ENCODE results near the gene SELENBP1. TPM values are rescaled to one million over a fixed set of nuclear protein-coding genes. Genes with fewer than 3 reads are reported as not detected.
A peak's percentile ranks its signal among the peaks of the same experiment; 100 is the strongest.

Gene SELENBP1
- 76.1 and 163 TPM in 2 replicates for total RNA-seq (2011; cell fraction: chromatin; rRNA removed; ENCODE audit: low replicate concordance)
- total RNA-seq (2011; cell fraction: nucleolus; rRNA removed): 110 and 113 TPM in 2 replicates
- 76.5 and 80.5 TPM in 2 replicates for total RNA-seq (2011; cell fraction: nucleoplasm; rRNA removed)
- 40.7 and 62.2 TPM in 2 replicates for total RNA-seq (2014; rRNA removed)
- 18.9 and 28.3 TPM in 2 replicates for total RNA-seq (2014; rRNA removed; fragmentation: Illumina TruSeq; extraction: Trizol)
- 25.8 and 25.9 TPM in 2 replicates for total RNA-seq (2015; rRNA removed; fragmentation: Illumina TruSeq; extraction: Trizol)
- 41.9 and 42.9 TPM in 2 replicates for total RNA-seq (2021)
- 30.2 and 53.7 TPM in 2 replicates for polyA plus RNA-seq (2011; rRNA removed)
- polyA plus RNA-seq (2011; cell fraction: cytosol; rRNA removed): 28.6 and 82.9 TPM in 2 replicates
- polyA plus RNA-seq (2011; cell fraction: nucleus; rRNA removed): 144 and 349 TPM in 2 replicates
- 52.3 and 57.9 TPM in 2 replicates for polyA plus RNA-seq (2012)
- 45.0 and 45.3 TPM in 2 replicates for polyA plus RNA-seq (2014; fragmentation: Illumina TruSeq; extraction: Trizol)
- polyA plus RNA-seq (2014; fragmentation: Nextera tagmentation; extraction: Ambion mirVana): 10 to 100 TPM; 52.1 to 81.2 TPM
- 47.1 and 50.8 TPM in 2 replicates for polyA plus RNA-seq (2014; rRNA removed)
- polyA minus RNA-seq (2011; rRNA and poly(A)+ RNA removed): 15.3 and 44.9 TPM in 2 replicates
- polyA minus RNA-seq (2011; cell fraction: cytosol; rRNA and poly(A)+ RNA removed): 26.6 and 29.5 TPM in 2 replicates
- polyA minus RNA-seq (2011; cell fraction: nucleus; rRNA and poly(A)+ RNA removed): 16.6 and 24.6 TPM in 2 replicates
- percentile 66 among the genes with signal in this experiment for Bru-seq, nascent RNA
- BruChase-seq, experiment 1, labeled RNA remaining after a 2-hour chase: percentile 52 among the genes with signal in this experiment
- percentile 56 among the genes with signal in this experiment for BruChase-seq, experiment 2, labeled RNA remaining after a 6-hour chase
- long read RNA-seq, experiment 1, transcript SELENBP1-201 (12 exons, 1,752 nt): major isoform, 78 of 138 reads
- long read RNA-seq, experiment 1, partial matches to known transcripts: 32 of 138 reads
- long read RNA-seq, experiment 1, other reads (novel, unspliced or antisense): 14 of 138 reads
- long read RNA-seq, experiment 2, transcript SELENBP1-201 (12 exons, 1,752 nt): major isoform, 22 of 46 reads
- long read RNA-seq, experiment 2, partial matches to known transcripts: 8 of 46 reads
- long read RNA-seq, experiment 2, other reads (novel, unspliced or antisense): 9 of 46 reads
- long read RNA-seq, experiment 3, transcript SELENBP1-201 (12 exons, 1,752 nt): major isoform, 41 of 63 reads
- long read RNA-seq, experiment 3, partial matches to known transcripts: 5 of 63 reads
- long read RNA-seq, experiment 3, other reads (novel, unspliced or antisense): 11 of 63 reads

DNA sequence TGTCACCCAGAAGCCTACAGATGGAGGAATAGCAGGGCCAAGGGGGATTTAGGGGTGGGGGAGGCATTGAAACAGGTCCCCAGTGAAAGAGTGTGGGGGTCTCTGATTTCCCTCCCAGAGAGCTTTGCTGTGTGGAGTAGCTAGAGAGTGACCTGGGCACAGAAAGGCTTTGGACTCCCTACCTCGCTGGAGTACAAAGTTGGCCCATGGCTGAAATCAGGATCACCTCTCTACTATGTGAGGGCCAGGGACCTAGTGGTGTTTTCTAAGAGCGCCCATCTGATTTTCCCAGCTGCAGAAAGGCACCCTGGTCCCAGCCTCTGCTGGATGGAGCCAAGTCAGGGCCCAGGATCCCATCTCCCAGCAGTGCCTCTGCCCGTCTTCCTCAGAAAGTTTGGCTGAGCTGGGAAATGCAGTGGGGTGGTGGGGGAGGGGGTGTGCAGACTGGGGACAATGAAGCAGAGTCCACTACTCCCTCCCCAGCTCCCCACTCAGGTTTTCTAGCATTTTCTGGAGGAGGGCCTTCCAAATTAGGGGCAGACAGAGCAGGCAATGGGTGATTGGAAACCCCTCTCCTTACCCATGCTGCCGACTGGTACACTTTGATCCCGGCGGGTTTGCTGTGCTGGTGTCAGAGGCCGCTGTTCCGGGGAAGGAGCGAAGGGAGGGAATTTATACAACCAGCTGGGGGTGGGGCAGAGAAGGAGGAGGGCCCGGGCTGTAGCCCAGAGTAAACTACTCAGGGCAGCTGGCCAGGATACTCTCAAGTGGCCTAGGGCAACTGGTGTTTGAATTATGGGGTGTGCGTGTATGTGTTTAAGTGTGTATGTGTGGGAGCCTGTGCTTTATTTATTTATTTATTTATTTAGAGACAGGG lies at the start of gene SELENBP1:
SELENBP1 (minus strand) TSS at position 648 of the 877 bp plus-strand sequence; CDS start at position 584, 64 bp downstream.
- peak within 1 kb of the TSS; percentile 93 for H2AFZ ChIP-seq (ENCODE audit: low read depth, low read length)
- DNase-seq (ENCODE audit: extremely low read depth in 1 of 4, low spot score in 3 of 4) (peak; percentile 73 to 84 (median 78)), ATAC-seq (peak; percentile 86), FAIRE-seq (peak; percentile 80)
- H3K9ac ChIP-seq (ENCODE audit: insufficient read depth in 1 of 2, low read depth in 2 of 2, low read length in 2 of 2): peak within 1 kb of the TSS; percentile 62 to 68
- intact Hi-C loops (cut with micrococcal nuclease): loop anchor here (1.0 kb wide), 1 partner anchor 25 kb away; the partner anchor contains the start of gene RFX5
- no peaks in the 10 kb centered on the region for H4K20me1 ChIP-seq (replicated peaks; ENCODE audit: control insufficient read depth, insufficient read depth, low read length)
- H3K4me1 ChIP-seq (replicated peaks in 1 of 2; ENCODE audit: control insufficient read depth in 2 of 2, insufficient read depth in 2 of 2, low read length in 2 of 2): peaks cover 32 to 48% of the 10 kb centered on the region in 2 experiments
- H3K9me3 ChIP-seq (replicated peaks; ENCODE audit: control insufficient read depth, insufficient read depth, low read depth, low read length): no peaks in the 10 kb centered on the region
- in situ Hi-C loops (cut with MboI): no loop called here
- ChIA-PET POLR2A (interaction anchor here (0.6 to 1.6 kb wide), 10 partner anchors 12 to 157 kb away, joined by 3 to 12 read pairs (median 4); partner anchors contain the start of genes PSMB4 and PSMD4), CTCF (ENCODE audit: low intra/inter-chr PET ratio) (no interaction called here)
- BruUV-seq (replicated peaks): TSS peak; percentile 72
- peak within 1 kb of the TSS; percentile 92 for H3K4me2 ChIP-seq (ENCODE audit: insufficient read depth, low read length)
- H3K79me2 ChIP-seq (ENCODE audit: control insufficient read depth, insufficient read depth, low read length): peaks cover 16% of the 10 kb centered on the region
- no peaks in the 10 kb centered on the region for H3K9me1 ChIP-seq (ENCODE audit: control insufficient read depth, insufficient read depth, low read length)
- H3K27me3 ChIP-seq (ENCODE audit: control insufficient read depth in 2 of 2, insufficient read depth in 2 of 2, low read length in 2 of 2): no peaks in the 10 kb centered on the region
- H3K27ac ChIP-seq (ENCODE audit: extremely low read depth, low read depth, low read length): peak within 1 kb of the TSS; percentile 65
- 6% methylated on average over 11 of the region's 11 CpGs for WGBS (ENCODE audit: insufficient coverage, low coverage, missing lambda C conversion rate)
- peaks cover 10% of the 10 kb centered on the region; the same call in 2 of the 3 replicates for H3K36me3 ChIP-seq (ENCODE audit: control insufficient read depth, insufficient read depth, low read length)
- H3K4me3 ChIP-seq: peak within 1 kb of the TSS; percentile 49
- TF ChIP-seq, protein P1, sequence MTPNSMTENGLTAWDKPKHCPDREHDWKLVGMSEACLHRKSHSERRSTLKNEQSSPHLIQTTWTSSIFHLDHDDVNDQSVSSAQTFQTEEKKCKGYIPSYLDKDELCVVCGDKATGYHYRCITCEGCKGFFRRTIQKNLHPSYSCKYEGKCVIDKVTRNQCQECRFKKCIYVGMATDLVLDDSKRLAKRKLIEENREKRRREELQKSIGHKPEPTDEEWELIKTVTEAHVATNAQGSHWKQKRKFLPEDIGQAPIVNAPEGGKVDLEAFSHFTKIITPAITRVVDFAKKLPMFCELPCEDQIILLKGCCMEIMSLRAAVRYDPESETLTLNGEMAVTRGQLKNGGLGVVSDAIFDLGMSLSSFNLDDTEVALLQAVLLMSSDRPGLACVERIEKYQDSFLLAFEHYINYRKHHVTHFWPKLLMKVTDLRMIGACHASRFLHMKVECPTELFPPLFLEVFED (CRISPR knock-in tag; conservative IDR thresholded peaks at IDR 0.05): no peak
- TF ChIP-seq SAP30 (IDR thresholded peaks at IDR 0.05; ENCODE audit: borderline replicate concordance, insufficient read depth, low read depth, low read length, poor library complexity, severe bottlenecking): peak; percentile 52
- peak; percentile 44 to 63; a peak in 3 of 4 replicates for TF ChIP-seq MAZ (CRISPR knock-in tag; conservative IDR thresholded peaks at IDR 0.05 in 1 of 2, IDR thresholded peaks at IDR 0.05 in 1 of 2)
- TF ChIP-seq, protein P2, sequence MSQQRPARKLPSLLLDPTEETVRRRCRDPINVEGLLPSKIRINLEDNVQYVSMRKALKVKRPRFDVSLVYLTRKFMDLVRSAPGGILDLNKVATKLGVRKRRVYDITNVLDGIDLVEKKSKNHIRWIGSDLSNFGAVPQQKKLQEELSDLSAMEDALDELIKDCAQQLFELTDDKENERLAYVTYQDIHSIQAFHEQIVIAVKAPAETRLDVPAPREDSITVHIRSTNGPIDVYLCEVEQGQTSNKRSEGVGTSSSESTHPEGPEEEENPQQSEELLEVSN (IDR thresholded peaks at IDR 0.05; ENCODE audit: borderline replicate concordance in 1 of 2, extremely low read depth in 1 of 2, insufficient read depth in 1 of 2, insufficient read length in 1 of 2, low read depth in 1 of 2, low read length in 1 of 2, poor library complexity in 1 of 2, severe bottlenecking in 1 of 2): peak in 1 of 2 experiments; percentile 11
- TF ChIP-seq POLR2A (conservative IDR thresholded peaks at IDR 0.05): peak; percentile 73
- TF ChIP-seq PHF8 (IDR thresholded peaks at IDR 0.05; ENCODE audit: borderline replicate concordance, low read length): peak; percentile 71; the same call in 1 of the 2 replicates
